LNCaP clone FGC (cell line): ENCODE results near the gene PCF11.

Experiments used
- DNase-seq: peaks from one replicate; pipeline ENCODE4 v3.0.0-alpha.2; 2011; ENCODE audit warnings: low read depth
- H3K4me3 ChIP-seq: 2 replicates; pipeline ENCODE4 v1.5.1; 2011; ENCODE audit warnings: mild to moderate bottlenecking, low read depth, low read length, control low read depth
- CTCF ChIP-seq: IDR thresholded peaks from 2 replicates; pipeline ENCODE4 v1.5.1; 2012; ENCODE audit warnings: mild to moderate bottlenecking; ENCODE audit not compliant: control insufficient read depth, insufficient read depth; ENCODE audit errors: extremely low read depth

Gene PCF11

DNA sequence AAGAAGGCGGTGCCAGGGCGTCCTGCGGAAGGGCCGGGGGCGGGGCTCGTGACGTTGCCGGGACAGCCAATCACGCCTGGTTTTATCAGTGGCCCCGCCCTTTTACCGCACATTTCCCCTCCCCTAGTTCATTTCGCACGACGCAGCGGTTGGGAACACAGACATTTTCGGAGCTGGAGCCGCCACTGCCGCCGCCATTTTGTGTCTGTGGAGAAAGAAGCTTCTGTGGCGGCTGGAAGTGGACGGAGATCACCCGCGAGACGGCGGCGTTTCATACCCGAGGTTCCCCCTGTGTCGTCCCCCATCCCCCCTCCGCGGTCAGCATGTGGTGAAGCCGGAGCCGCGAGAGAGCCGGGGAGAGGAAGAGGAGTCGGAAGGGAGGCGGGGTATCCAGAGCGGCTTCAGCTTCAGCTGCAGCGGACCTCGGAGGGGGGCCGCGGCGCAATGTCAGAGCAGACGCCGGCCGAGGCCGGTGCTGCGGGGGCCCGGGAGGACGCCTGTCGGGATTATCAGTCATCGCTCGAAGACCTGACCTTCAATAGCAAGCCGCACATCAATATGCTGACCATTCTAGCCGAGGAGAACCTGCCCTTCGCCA lies at the start of gene PCF11:
Gene PCF11, plus strand, starts transcription at position 136 of the 598 bp plus-strand sequence. Its CDS starts 309 bp downstream, at position 445.
- no peak for DNase-seq
- H3K4me3 ChIP-seq, result peak within 1 kb of the TSS; percentile 99
- no peak for TF ChIP-seq CTCF

DNA sequence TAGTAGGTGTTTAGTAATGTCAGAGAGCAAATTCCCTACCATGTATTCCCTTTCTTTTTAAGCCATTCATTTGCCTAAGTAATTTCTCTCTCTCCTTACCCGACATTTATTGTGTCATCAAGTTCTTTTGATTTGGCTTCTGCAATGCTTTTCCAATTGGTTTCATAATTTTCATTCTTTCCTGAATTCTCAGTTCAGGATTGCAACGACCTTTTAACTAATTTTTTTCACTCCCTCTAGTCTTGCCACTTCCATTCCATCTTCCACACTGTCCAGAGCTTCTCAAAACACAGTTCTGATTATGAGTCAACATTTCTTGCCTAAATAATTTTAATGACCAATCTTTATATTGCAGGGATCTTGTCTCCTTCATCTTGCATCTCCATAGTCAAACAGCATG lies 44.0 kb upstream of the PCF11 start:
- TF ChIP-seq CTCF, result no peak
- DNase-seq, result no peak
- H3K4me3 ChIP-seq, result no peak overlapping the region

- H3K4me3 ChIP-seq, result no peak overlapping the region
- TF ChIP-seq CTCF, result no peak
- no peak for DNase-seq
These were observed 41.9 kb upstream of the PCF11 start for GRCh38 chr11:83115026-83115425.

GRCh38 chr11:83115551-83115950 lies 41.4 kb upstream of the PCF11 start:
- no peak for DNase-seq
- no peak for TF ChIP-seq CTCF

DNA sequence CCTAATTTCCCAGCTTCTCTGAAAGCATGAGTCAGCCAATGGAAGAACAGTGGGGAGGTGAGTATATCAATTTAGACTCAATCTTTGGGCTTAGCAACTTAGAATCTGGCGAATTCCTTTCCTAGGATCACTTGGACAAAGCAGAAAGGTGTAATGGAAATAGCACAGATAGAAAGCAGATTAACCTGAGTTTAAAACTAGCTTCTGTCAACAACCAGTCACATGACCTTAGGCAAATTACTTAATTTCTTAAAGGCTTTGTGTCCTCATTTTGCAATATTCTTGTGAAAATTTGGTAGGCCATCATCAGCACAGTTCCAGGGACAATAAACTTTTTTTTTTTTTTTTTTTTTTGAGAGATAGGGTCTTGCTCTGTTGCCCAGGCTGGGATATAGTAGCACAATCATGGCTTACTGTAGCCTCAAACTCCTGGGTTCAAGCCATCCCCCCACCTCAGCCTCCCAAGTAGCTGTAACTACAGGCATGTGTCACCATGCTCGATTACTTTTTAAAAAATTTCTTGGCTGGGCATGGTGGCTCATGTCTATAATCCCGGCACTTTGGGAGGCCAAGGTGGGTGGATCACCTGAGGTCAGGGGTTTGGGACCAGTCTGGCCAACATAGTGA lies 40.8 kb upstream of the PCF11 start:
- H3K4me3 ChIP-seq, result no peak overlapping the region
- DNase-seq, result no peak
- no peak for TF ChIP-seq CTCF

More at GRCh38 chr11:83115551-83115950, 41.4 kb upstream of the PCF11 start:
- H3K4me3 ChIP-seq, result no peak overlapping the region

DNA sequence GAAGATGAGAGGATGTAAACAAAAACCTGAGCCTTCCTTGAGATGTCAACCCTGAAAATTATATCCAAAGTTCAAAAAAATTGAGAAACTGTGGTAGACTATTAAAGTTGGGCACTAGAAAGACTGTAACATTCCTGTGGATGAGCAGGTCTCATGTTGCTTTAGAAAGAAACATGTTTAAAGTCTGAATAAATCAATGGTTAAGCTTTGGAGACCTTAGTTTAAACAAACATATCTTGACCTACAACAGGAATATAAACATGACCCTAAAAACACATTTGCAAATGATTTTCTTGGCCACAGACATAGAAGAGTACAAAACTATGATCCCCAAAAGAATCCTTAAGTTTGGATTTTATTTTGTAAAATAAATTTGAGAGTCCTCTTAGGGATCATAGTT lies 38.1 kb upstream of the PCF11 start:
- TF ChIP-seq CTCF, result no peak
- DNase-seq, result no peak
- H3K4me3 ChIP-seq, result no peak overlapping the region

- DNase-seq, result no peak
- TF ChIP-seq CTCF, result no peak
- H3K4me3 ChIP-seq, result no peak overlapping the region
These were observed 37.7 kb upstream of the PCF11 start for GRCh38 chr11:83119216-83119615.
